ENCODE data around the gene IGFL1. TPM values are rescaled to one million over a fixed set of nuclear protein-coding genes. Genes with fewer than 3 reads are reported as not detected.
"Not testable (repeated sequence)": the region's sequence is repeated elsewhere in the genome, so short reads cannot be mapped to it uniquely, and the experiment has no call there.

IGFL1 gene
- total RNA-seq, 2 donors from 2014 or later: 4.8 TPM; not detected in 1

- no peak overlapping the region for H3K27ac ChIP-seq
- TF ChIP-seq CTCF (IDR thresholded peaks at IDR 0.05) (no peak), POLR2AphosphoS5 (IDR thresholded peaks at IDR 0.05) (no peak)
- intact Hi-C loops (cut with DNase I): no loop called here
- no peaks in the 10 kb centered on the region for H3K36me3 ChIP-seq
- no peaks in the 10 kb centered on the region for H3K4me1 ChIP-seq (replicated peaks)
- 65% methylated on average over 5 of the region's 5 CpGs for WGBS
- H3K27me3 ChIP-seq (replicated peaks; ENCODE audit: insufficient read depth): no peaks in the 10 kb centered on the region
- no peak overlapping the region for H3K4me3 ChIP-seq
- H3K9me3 ChIP-seq: no peaks in the 10 kb centered on the region
- DNase-seq (ENCODE audit: low spot score): no peak
Observed at GRCh38 chr19:46251416-46251815, 21.9 kb downstream of the IGFL1 start.

- Histone ChIP-seq H3K27me3 (replicated peaks; ENCODE audit: insufficient read depth) (no peaks in the 10 kb centered on the region), H3K36me3 (no peaks in the 10 kb centered on the region), H3K27ac (no peak overlapping the region), H3K9me3 (no peaks in the 10 kb centered on the region), H3K4me3 (no peak overlapping the region), H3K4me1 (replicated peaks) (no peaks in the 10 kb centered on the region)
- WGBS: 59% methylated on average over 4 of the region's 4 CpGs
- no peak for DNase-seq (ENCODE audit: low spot score)
- TF ChIP-seq POLR2AphosphoS5 (IDR thresholded peaks at IDR 0.05) (no peak), POLR2A (IDR thresholded peaks at IDR 0.05) (no peak), CTCF (IDR thresholded peaks at IDR 0.05) (no peak)
- intact Hi-C loops (cut with DNase I): no loop called here
Observed at GRCh38 chr19:46254776-46255175, 25.2 kb downstream of the IGFL1 start.

GRCh38 chr19:46256855-46257254 is 27.3 kb downstream of the IGFL1 start:
- intact Hi-C loops (cut with DNase I): no loop called here
- no peak overlapping the region for H3K4me3 ChIP-seq
- H3K4me1 ChIP-seq (replicated peaks): no peaks in the 10 kb centered on the region
- DNase-seq (ENCODE audit: low spot score): no peak
- H3K9me3 ChIP-seq: no peaks in the 10 kb centered on the region
- TF ChIP-seq POLR2A (IDR thresholded peaks at IDR 0.05): no peak
- TF ChIP-seq POLR2AphosphoS5 (IDR thresholded peaks at IDR 0.05): no peak
- no peak for TF ChIP-seq CTCF (IDR thresholded peaks at IDR 0.05)
- H3K36me3 ChIP-seq: no peaks in the 10 kb centered on the region
- H3K27me3 ChIP-seq (replicated peaks; ENCODE audit: insufficient read depth): peaks cover 3% of the 10 kb centered on the region
- H3K27ac ChIP-seq: no peak overlapping the region
- 62% methylated on average over 8 of the region's 8 CpGs for WGBS

- H3K4me1 ChIP-seq (replicated peaks); H3K27ac ChIP-seq; H3K36me3 ChIP-seq; DNase-seq (ENCODE audit: low spot score); intact Hi-C loops (cut with DNase I); H3K4me3 ChIP-seq; H3K9me3 ChIP-seq; H3K27me3 ChIP-seq (replicated peaks; ENCODE audit: insufficient read depth): not testable (repeated sequence)
- WGBS: 62% methylated on average over 7 of the region's 7 CpGs
Observed at GRCh38 chr19:46261501-46261900, 32.0 kb downstream of the IGFL1 start.

GRCh38 chr19:46262684-46263296 is 33.2 kb downstream of the IGFL1 start:
- H3K4me1 ChIP-seq (replicated peaks); H3K27ac ChIP-seq; H3K36me3 ChIP-seq; H3K4me3 ChIP-seq; H3K27me3 ChIP-seq (replicated peaks; ENCODE audit: insufficient read depth); H3K9me3 ChIP-seq; DNase-seq (ENCODE audit: low spot score); intact Hi-C loops (cut with DNase I): not testable (repeated sequence)
- WGBS: 49% methylated on average over 11 of the region's 11 CpGs

GRCh38 chr19:46264801-46265200 is 35.3 kb downstream of the IGFL1 start:
- WGBS: 77% methylated on average over 5 of the region's 5 CpGs
- not testable (repeated sequence) for H3K27ac ChIP-seq
- intact Hi-C loops (cut with DNase I): loop anchor here (2.0 to 5.0 kb wide), 2 partner anchors 182 to 238 kb away; no protein-coding TSS in a partner anchor

More at GRCh38 chr19:46264801-46265200, 35.3 kb downstream of the IGFL1 start:
- not testable (repeated sequence) for H3K27me3 ChIP-seq (replicated peaks; ENCODE audit: insufficient read depth); H3K36me3 ChIP-seq; H3K9me3 ChIP-seq; H3K4me3 ChIP-seq; DNase-seq (ENCODE audit: low spot score); H3K4me1 ChIP-seq (replicated peaks)

Data from prostate gland (tissue), 2 donors.